Ishikawa (cell line): ENCODE measurements around the gene MFSD2A.

Experiments
- CEBPB ChIP-seq: IDR thresholded peaks from 2 replicates; pipeline ENCODE4 v1.6.1; 2012
- CREB1 ChIP-seq: IDR thresholded peaks from 2 replicates; pipeline ENCODE4 v1.6.1; 2012; ENCODE audit warnings: low read depth
- FOXM1 ChIP-seq: IDR thresholded peaks from 2 replicates; pipeline ENCODE4 v1.6.1; 2012; ENCODE audit warnings: low read depth, borderline replicate concordance
- MAX ChIP-seq: IDR thresholded peaks from 2 replicates; pipeline ENCODE4 v1.6.1; 2012
- NFIC ChIP-seq: IDR thresholded peaks from 2 replicates; pipeline ENCODE4 v1.6.1; 2012
- RAD21 ChIP-seq: IDR thresholded peaks from 2 replicates; pipeline ENCODE4 v1.6.1; 2012; ENCODE audit warnings: low read depth
- TAF1 ChIP-seq: IDR thresholded peaks from 2 replicates; pipeline ENCODE4 v1.6.1; 2012; ENCODE audit warnings: low read depth, mild to moderate bottlenecking
- TEAD4 ChIP-seq: IDR thresholded peaks from 2 replicates; pipeline ENCODE4 v1.6.1; 2012

- TF ChIP-seq TEAD4 = no peak
- no peak for TF ChIP-seq RAD21
- TF ChIP-seq CREB1 = no peak
- no peak for TF ChIP-seq TAF1
- TF ChIP-seq NFIC = no peak
- TF ChIP-seq CEBPB = no peak
- no peak for TF ChIP-seq FOXM1
- TF ChIP-seq MAX = no peak
Observed at GRCh38 chr1:39980555-39981313, 25.8 kb downstream of the MFSD2A start.
